Ishikawa (cell line): Measurements from ENCODE around the gene AGL.

Experiments used
- CEBPB ChIP-seq: IDR thresholded peaks from 2 replicates; pipeline ENCODE4 v1.6.1; 2012
- CREB1 ChIP-seq: IDR thresholded peaks from 2 replicates; pipeline ENCODE4 v1.6.1; 2012; ENCODE audit warnings: low read depth
- EGR1 ChIP-seq: IDR thresholded peaks from 2 replicates; pipeline ENCODE4 v1.6.1; 2012
- EP300 ChIP-seq: IDR thresholded peaks from 2 replicates; pipeline ENCODE4 v1.6.1; 2012; ENCODE audit warnings: borderline replicate concordance
- FOXM1 ChIP-seq: IDR thresholded peaks from 2 replicates; pipeline ENCODE4 v1.6.1; 2012; ENCODE audit warnings: low read depth, borderline replicate concordance
- NFIC ChIP-seq: IDR thresholded peaks from 2 replicates; pipeline ENCODE4 v1.6.1; 2012
- RAD21 ChIP-seq: IDR thresholded peaks from 2 replicates; pipeline ENCODE4 v1.6.1; 2012; ENCODE audit warnings: low read depth
- REST ChIP-seq: IDR thresholded peaks from 2 replicates; pipeline ENCODE4 v1.6.1; 2012; ENCODE audit warnings: low read depth, mild to moderate bottlenecking
- TAF1 ChIP-seq: IDR thresholded peaks from 2 replicates; pipeline ENCODE4 v1.6.1; 2012; ENCODE audit warnings: low read depth, mild to moderate bottlenecking
- TCF12 ChIP-seq: IDR thresholded peaks from 2 replicates; pipeline ENCODE4 v1.6.1; 2012; ENCODE audit warnings: low read depth
- TEAD4 ChIP-seq: IDR thresholded peaks from 2 replicates; pipeline ENCODE4 v1.6.1; 2012
- YY1 ChIP-seq: IDR thresholded peaks from 2 replicates; pipeline ENCODE4 v1.6.1; 2012; ENCODE audit warnings: low read depth
- ZBTB7A ChIP-seq: IDR thresholded peaks from 2 replicates; pipeline ENCODE4 v1.6.1; 2012; ENCODE audit warnings: low read depth
- TF ChIP-seq, protein P1 (sequence below): IDR thresholded peaks from 2 replicates; pipeline ENCODE4 v1.6.1; 2012
- TF ChIP-seq, protein P2 (sequence below): IDR thresholded peaks from 2 replicates; pipeline ENCODE4 v1.6.1; 2012

The AGL gene

GRCh38 chr1:99969260-99969728, 119.1 kb downstream of the AGL start:
- TF ChIP-seq REST (no peak), EP300 (no peak), CREB1 (no peak), TEAD4 (no peak), YY1 (no peak), TAF1 (no peak), FOXM1 (no peak), NFIC (no peak), TCF12 (no peak), EGR1 (no peak), CEBPB (no peak)
- TF ChIP-seq, protein P1, sequence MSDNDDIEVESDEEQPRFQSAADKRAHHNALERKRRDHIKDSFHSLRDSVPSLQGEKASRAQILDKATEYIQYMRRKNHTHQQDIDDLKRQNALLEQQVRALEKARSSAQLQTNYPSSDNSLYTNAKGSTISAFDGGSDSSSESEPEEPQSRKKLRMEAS: no peak

- TF ChIP-seq YY1: peak; percentile 78
- peak; percentile 34; the same call in 1 of the 2 replicates for TF ChIP-seq EGR1
- TF ChIP-seq TCF12: peak; percentile 76; the same call in 1 of the 2 replicates
- TF ChIP-seq, protein P2, sequence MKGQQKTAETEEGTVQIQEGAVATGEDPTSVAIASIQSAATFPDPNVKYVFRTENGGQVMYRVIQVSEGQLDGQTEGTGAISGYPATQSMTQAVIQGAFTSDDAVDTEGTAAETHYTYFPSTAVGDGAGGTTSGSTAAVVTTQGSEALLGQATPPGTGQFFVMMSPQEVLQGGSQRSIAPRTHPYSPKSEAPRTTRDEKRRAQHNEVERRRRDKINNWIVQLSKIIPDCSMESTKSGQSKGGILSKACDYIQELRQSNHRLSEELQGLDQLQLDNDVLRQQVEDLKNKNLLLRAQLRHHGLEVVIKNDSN: peak; percentile 69
- no peak for TF ChIP-seq CREB1
- no peak for TF ChIP-seq CEBPB
- 0 out of 2 replicates have a peak, but pooled peaks have one; percentile 30 for TF ChIP-seq FOXM1
- peak; percentile 68; the same call in 1 of the 2 replicates for TF ChIP-seq ZBTB7A
- TF ChIP-seq RAD21: no peak
- peak; percentile 61; the same call in 1 of the 2 replicates for TF ChIP-seq NFIC
- TF ChIP-seq TEAD4: no peak; the same call in 1 of the 2 replicates
- peak; percentile 98 for TF ChIP-seq TAF1
- TF ChIP-seq EP300: peak; percentile 42; the same call in 1 of the 2 replicates
- no peak for TF ChIP-seq REST
- TF ChIP-seq, protein P1: peak; percentile 88
Observed at GRCh38 chr1:99969729-99970621, 119.8 kb downstream of the AGL start, which contains the start of gene SLC35A3. SLC35A3 (plus strand) TSS chr1:99969996; CDS start chr1:99993555, 23,559 bp downstream.

DNA sequence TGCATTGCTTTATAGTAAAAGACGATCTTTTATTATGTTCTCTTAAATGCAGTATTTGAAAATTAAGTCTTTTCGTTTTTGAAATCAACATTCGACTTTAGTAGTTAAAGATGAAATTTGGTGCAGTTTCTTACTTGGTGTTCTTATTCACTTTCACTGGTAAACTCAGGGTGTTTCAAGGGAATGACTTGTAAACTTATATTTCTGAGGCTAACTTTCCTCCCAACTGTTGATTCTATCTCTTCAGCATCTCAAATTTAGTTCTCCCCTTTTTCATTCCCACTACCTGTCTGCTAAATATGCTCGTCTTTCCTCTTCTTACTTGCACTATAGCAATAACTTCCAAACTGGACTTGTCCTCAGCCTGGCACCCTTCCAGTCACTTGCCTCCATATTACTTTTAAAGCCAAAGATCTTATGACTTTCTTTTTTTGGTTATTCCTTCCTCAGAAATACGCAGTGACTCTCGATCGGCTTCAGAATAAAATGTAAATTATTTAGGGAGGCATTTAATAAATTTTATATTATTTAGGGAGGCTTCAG, 120.6 kb downstream of the AGL start:
- no peak for TF ChIP-seq YY1
- no peak for TF ChIP-seq CEBPB
- TF ChIP-seq, protein P2: no peak
- TF ChIP-seq TEAD4: no peak
- no peak for TF ChIP-seq TAF1
- no peak for TF ChIP-seq TCF12
- TF ChIP-seq CREB1: no peak
- no peak for TF ChIP-seq REST
- no peak for TF ChIP-seq RAD21
- TF ChIP-seq EP300: no peak
- TF ChIP-seq, protein P1: no peak
- no peak for TF ChIP-seq FOXM1
